ENCODE results near the gene MSI2. TPM values are rescaled to one million over a fixed set of nuclear protein-coding genes. Genes with fewer than 3 reads are reported as not detected.

MSI2 gene
- total RNA-seq, 4 donors from 2014 or later, result 60.7 to 101 (median 70.9) TPM

GRCh38 chr17:57561072-57561861 lies 304.9 kb downstream of the MSI2 start:
- WGBS, 2 donors, result 91 to 95% methylated on average over 12 of the region's 12 CpGs
- TF ChIP-seq CTCF (IDR thresholded peaks at IDR 0.05), result no peak
- no peak for TF ChIP-seq POLR2A (IDR thresholded peaks at IDR 0.05)
- no peak overlapping the region for H3K4me3 ChIP-seq (replicated peaks in 1 of 3)
- intact Hi-C loops (cut with DNase I), result no loop called here
- DNase-seq, result no peak
- H3K9me3 ChIP-seq, result no peaks in the 10 kb centered on the region
- H3K36me3 ChIP-seq, result no peaks in the 10 kb centered on the region
- H3K27ac ChIP-seq, result peak overlapping the region in 2 of 3 donors; percentile 62 to 72
- H3K27me3 ChIP-seq, result no peaks in the 10 kb centered on the region
- H3K4me1 ChIP-seq, result peaks cover 12 to 30% of the 10 kb centered on the region in 2 donors

GRCh38 chr17:57562184-57562698 lies 305.9 kb downstream of the MSI2 start:
- intact Hi-C loops (cut with DNase I), result no loop called here
- DNase-seq, result peak; percentile 88 to 90
- Histone ChIP-seq H3K4me1 (peaks cover 10 to 25% of the 10 kb centered on the region in 2 donors), H3K27me3 (no peaks in the 10 kb centered on the region), H3K36me3 (no peaks in the 10 kb centered on the region), H3K9me3 (no peaks in the 10 kb centered on the region), H3K27ac (peak overlapping the region; percentile 49 to 72 (median 62)), H3K4me3 (replicated peaks in 1 of 3) (no peak overlapping the region)
- TF ChIP-seq POLR2A (IDR thresholded peaks at IDR 0.05) (peak in 1 of 2 donors; percentile 22), CTCF (IDR thresholded peaks at IDR 0.05) (no peak)
- 36 to 47% methylated on average over 7 of the region's 7 CpGs for WGBS, 2 donors

- WGBS, 2 donors, result 86 to 94% methylated on average over 8 of the region's 8 CpGs
- Histone ChIP-seq H3K4me3 (replicated peaks in 1 of 3) (no peak overlapping the region), H3K36me3 (no peaks in the 10 kb centered on the region), H3K9me3 (no peaks in the 10 kb centered on the region), H3K27me3 (no peaks in the 10 kb centered on the region), H3K27ac (peak overlapping the region in 2 of 3 donors; percentile 12 to 72), H3K4me1 (peaks cover 7 to 16% of the 10 kb centered on the region in 2 donors)
- TF ChIP-seq CTCF (IDR thresholded peaks at IDR 0.05), result no peak
- no peak for TF ChIP-seq POLR2A (IDR thresholded peaks at IDR 0.05)
- intact Hi-C loops (cut with DNase I), result no loop called here
- DNase-seq, result no peak
Measured at GRCh38 chr17:57563958-57564357, 307.6 kb downstream of the MSI2 start.

GRCh38 chr17:57565176-57565575 lies 308.9 kb downstream of the MSI2 start:
- WGBS, 2 donors, result 94 to 96% methylated on average over 6 of the region's 6 CpGs
- intact Hi-C loops (cut with DNase I), result no loop called here

More at GRCh38 chr17:57565176-57565575, 308.9 kb downstream of the MSI2 start:
- no peak for DNase-seq
- H3K36me3 ChIP-seq, result no peaks in the 10 kb centered on the region
- peaks cover 7 to 16% of the 10 kb centered on the region in 2 donors for H3K4me1 ChIP-seq
- H3K4me3 ChIP-seq (replicated peaks in 1 of 3), result no peak overlapping the region
- TF ChIP-seq POLR2A (IDR thresholded peaks at IDR 0.05) (no peak), CTCF (IDR thresholded peaks at IDR 0.05) (no peak)
- H3K9me3 ChIP-seq, result no peaks in the 10 kb centered on the region
- H3K27me3 ChIP-seq, result no peaks in the 10 kb centered on the region
- H3K27ac ChIP-seq, result no peak overlapping the region

Measured in thyroid gland (tissue), 4 donors.